Upper lobe of left lung (tissue), 6 donors: ENCODE results near the gene MACROD1. TPM values are rescaled to one million over a fixed set of nuclear protein-coding genes. Genes with fewer than 3 reads are reported as not detected.
"Not testable (repeated sequence)": the region's sequence is repeated elsewhere in the genome, so short reads cannot be mapped to it uniquely, and the experiment has no call there.

Source experiments
- ATAC-seq, 2 donors: fragments of 200-7000 bp; cut with Tn5 transposase; one replicate each; pipeline ENCODE4 v1.9.1; 2022; ENCODE audit warnings: mild to moderate bottlenecking in 2 of 2, moderate library complexity in 2 of 2; ENCODE audit not compliant: low FRiP score in 2 of 2
- DNase-seq, 2 donors: peaks; one replicate each; pipeline ENCODE4 v3.0.0-alpha.2; 2019 to 2020
- H3K27ac ChIP-seq, 4 donors: fragments of 200-600 bp; sonication (generic); one replicate each; pipeline ENCODE4 v1.5.1; 2016 to 2019
- H3K27me3 ChIP-seq, 4 donors: fragments of 200-600 bp; sonication (generic); one replicate each; pipeline ENCODE4 v1.5.1; 2017 to 2019
- H3K36me3 ChIP-seq, 4 donors: fragments of 200-600 bp; sonication (generic); one replicate each; pipeline ENCODE4 v1.5.1; 2016 to 2019
- H3K4me1 ChIP-seq, 4 donors: fragments of 200-600 bp; sonication (generic); one replicate each; pipeline ENCODE4 v1.5.1; 2018 to 2019
- H3K4me3 ChIP-seq, 4 donors: fragments of 200-600 bp; sonication (generic); one replicate each; pipeline ENCODE4 v1.5.1; 2017 to 2019; ENCODE audit warnings: mild to moderate bottlenecking in 2 of 4, moderate library complexity in 1 of 4
- H3K9me3 ChIP-seq, 4 donors: fragments of 200-600 bp; sonication (generic); one replicate each; pipeline ENCODE4 v1.5.1; 2018 to 2019
- EP300 ChIP-seq, 4 donors: sonication (generic); formaldehyde crosslinking; IDR thresholded peaks; one replicate each; pipeline ENCODE4 v1.5.1; 2017; ENCODE audit warnings: antibody characterized with exemption in 4 of 4, control low read depth in 2 of 4
- POLR2A ChIP-seq, 4 donors: fragments of 450-650 bp; IDR thresholded peaks; one replicate each; pipeline ENCODE4 v1.5.1; 2016 to 2017; ENCODE audit warnings: antibody characterized with exemption in 4 of 4, mild to moderate bottlenecking in 2 of 4
- POLR2AphosphoS5 ChIP-seq, 2 donors: sonication (generic); formaldehyde crosslinking; IDR thresholded peaks; one replicate each; pipeline ENCODE4 v1.5.1; 2017; ENCODE audit warnings: antibody characterized with exemption in 2 of 2
- WGBS, 2 donors: methylation state at CpG; one replicate each; pipeline ENCODE4 v1.1.5; 2017 to 2018; 5-methylcytosine and 5-hydroxymethylcytosine counted together
- total RNA-seq, 6 donors: library from RNA; depleted of rRNA in 4 of 6; stranded (reverse); fragments of >200 nt in 4 of 6; gene quantifications; one replicate each; pipeline versions ENCODE4 v1.1.0 to v1.2.1, GENCODE V29; 2016 to 2021
- TF ChIP-seq, protein P1 (sequence below), 6 experiments: fragments of 450-650 bp in 4 of 6; fragments of 200-600 bp in 2 of 6; sonication (generic) in 2 of 6; IDR thresholded peaks; one replicate each; pipeline ENCODE4 v1.5.1; 2016 to 2019; ENCODE audit warnings: antibody characterized with exemption in 6 of 6
- donor health status: DM: no; HTN: no; CAD: no; lungs with moderate emphysema.
- donor health status: DM: no; HTN: yes; CAD: no; lungs with severe emphysema.

Gene MACROD1
- total RNA-seq, 6 donors from 2014 or later, result 16.7 to 59.7 (median 33.5) TPM

DNA sequence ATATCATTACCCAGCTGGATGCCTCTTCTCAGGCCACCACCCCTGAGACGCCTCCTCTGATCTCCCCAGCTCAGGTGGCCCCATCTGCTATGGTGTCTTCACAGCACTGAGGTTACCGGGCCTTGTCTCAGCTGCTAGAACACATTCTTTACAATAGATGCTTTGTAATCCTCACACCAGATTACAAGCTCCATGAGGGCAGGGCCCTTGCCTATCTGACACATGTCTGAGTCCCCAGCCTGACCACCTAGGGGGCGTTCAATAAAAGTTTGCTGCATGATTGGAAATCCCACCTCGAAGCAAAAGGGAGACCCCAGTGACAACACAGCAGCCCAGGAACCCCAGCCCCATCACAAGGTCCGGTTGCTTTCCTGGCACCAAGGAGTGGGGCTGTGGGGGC lies 2.0 kb downstream of the MACROD1 start:
- WGBS, 2 donors, result 93 to 95% methylated on average over 2 to 5 of the region's 5 CpGs
- Histone ChIP-seq H3K36me3 (no peaks in the 10 kb centered on the region), H3K27ac (peak overlapping the region in 1 of 4 donors; percentile 42), H3K4me3 (no peak overlapping the region), H3K9me3 (no peaks in the 10 kb centered on the region), H3K4me1 (peaks cover 14 to 26% (median 19%) of the 10 kb centered on the region in 4 donors), H3K27me3 (no peaks in the 10 kb centered on the region)
- DNase-seq (no peak), ATAC-seq (no peak)
- TF ChIP-seq EP300 (IDR thresholded peaks at IDR 0.05) (no peak), POLR2AphosphoS5 (IDR thresholded peaks at IDR 0.05) (no peak), POLR2A (IDR thresholded peaks at IDR 0.05) (no peak)
- TF ChIP-seq, protein P1, sequence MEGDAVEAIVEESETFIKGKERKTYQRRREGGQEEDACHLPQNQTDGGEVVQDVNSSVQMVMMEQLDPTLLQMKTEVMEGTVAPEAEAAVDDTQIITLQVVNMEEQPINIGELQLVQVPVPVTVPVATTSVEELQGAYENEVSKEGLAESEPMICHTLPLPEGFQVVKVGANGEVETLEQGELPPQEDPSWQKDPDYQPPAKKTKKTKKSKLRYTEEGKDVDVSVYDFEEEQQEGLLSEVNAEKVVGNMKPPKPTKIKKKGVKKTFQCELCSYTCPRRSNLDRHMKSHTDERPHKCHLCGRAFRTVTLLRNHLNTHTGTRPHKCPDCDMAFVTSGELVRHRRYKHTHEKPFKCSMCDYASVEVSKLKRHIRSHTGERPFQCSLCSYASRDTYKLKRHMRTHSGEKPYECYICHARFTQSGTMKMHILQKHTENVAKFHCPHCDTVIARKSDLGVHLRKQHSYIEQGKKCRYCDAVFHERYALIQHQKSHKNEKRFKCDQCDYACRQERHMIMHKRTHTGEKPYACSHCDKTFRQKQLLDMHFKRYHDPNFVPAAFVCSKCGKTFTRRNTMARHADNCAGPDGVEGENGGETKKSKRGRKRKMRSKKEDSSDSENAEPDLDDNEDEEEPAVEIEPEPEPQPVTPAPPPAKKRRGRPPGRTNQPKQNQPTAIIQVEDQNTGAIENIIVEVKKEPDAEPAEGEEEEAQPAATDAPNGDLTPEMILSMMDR (IDR thresholded peaks at IDR 0.05), result no peak

GRCh38 chr11:64162769-64163168 lies 3.1 kb downstream of the MACROD1 start:
- peaks cover 14 to 26% (median 19%) of the 10 kb centered on the region in 4 donors for H3K4me1 ChIP-seq
- H3K9me3 ChIP-seq, ATAC-seq, H3K4me3 ChIP-seq, H3K27ac ChIP-seq, DNase-seq, H3K36me3 ChIP-seq, H3K27me3 ChIP-seq: not testable (repeated sequence)
- 88 to 93% methylated on average over 16 of the region's 16 CpGs for WGBS, 2 donors

GRCh38 chr11:64161037-64161436 lies 4.9 kb downstream of the MACROD1 start:
- Histone ChIP-seq H3K36me3 (no peaks in the 10 kb centered on the region), H3K27me3 (no peaks in the 10 kb centered on the region), H3K27ac (no peak overlapping the region), H3K4me1 (peaks cover 8 to 15% (median 11%) of the 10 kb centered on the region in 4 donors), H3K4me3 (no peak overlapping the region), H3K9me3 (no peaks in the 10 kb centered on the region)
- TF ChIP-seq EP300 (IDR thresholded peaks at IDR 0.05), result no peak
- no peak for TF ChIP-seq POLR2A (IDR thresholded peaks at IDR 0.05)
- TF ChIP-seq, protein P1 (IDR thresholded peaks at IDR 0.05), result no peak
- TF ChIP-seq POLR2AphosphoS5 (IDR thresholded peaks at IDR 0.05), result no peak
- ATAC-seq (no peak), DNase-seq (no peak)
- 92 to 97% methylated on average over 10 of the region's 10 CpGs for WGBS, 2 donors

DNA sequence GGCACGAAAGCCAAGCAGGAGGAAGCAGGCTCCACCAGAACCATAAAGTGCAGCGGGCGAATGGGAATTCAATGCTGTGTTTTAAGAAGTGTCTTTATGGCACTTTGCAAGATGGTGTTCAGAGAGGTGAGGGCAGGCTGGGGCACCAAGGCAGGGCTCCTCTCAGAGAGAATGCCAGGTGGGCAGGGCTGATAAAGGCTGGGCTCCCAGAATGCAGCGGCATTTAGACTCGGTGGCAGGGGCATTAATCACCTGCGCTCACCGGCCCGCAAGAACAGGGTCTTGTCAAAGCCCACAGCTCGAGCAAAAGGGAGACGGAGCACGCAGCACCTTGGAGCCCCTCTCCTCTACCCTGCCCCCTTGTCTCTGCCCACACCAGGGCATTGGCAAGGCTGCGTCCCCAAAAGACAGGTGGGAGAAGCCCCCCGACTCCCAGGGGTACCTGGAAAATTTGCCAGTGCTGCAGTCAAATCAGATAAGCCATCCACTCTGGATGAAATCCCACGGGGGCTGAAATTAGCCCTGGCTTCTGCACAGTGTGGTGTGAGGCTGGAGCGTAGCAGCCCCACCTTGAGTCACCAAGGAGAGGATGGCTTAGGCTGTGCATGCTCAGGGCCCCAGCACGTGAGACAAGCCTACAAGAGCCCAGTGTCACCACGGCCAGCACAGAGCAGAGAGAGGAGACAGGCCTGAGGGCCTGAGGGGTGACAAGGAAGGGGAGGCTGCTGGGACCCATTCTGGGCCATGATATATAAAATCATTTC lies 8.1 kb downstream of the MACROD1 start:
- ATAC-seq, result no peak
- Histone ChIP-seq H3K4me1 (peaks cover 2 to 6% (median 4%) of the 10 kb centered on the region in 4 donors), H3K4me3 (no peak overlapping the region), H3K36me3 (no peaks in the 10 kb centered on the region), H3K27me3 (no peaks in the 10 kb centered on the region), H3K27ac (no peak overlapping the region), H3K9me3 (no peaks in the 10 kb centered on the region)
- 92% methylated on average over 13 to 17 of the region's 17 CpGs for WGBS, 2 donors
- TF ChIP-seq, protein P1 (IDR thresholded peaks at IDR 0.05), result no peak
- no peak for TF ChIP-seq EP300 (IDR thresholded peaks at IDR 0.05)
- TF ChIP-seq POLR2A (IDR thresholded peaks at IDR 0.05), result no peak
- TF ChIP-seq POLR2AphosphoS5 (IDR thresholded peaks at IDR 0.05), result no peak
- no peak for DNase-seq

GRCh38 chr11:64156235-64157011 lies 9.5 kb downstream of the MACROD1 start:
- WGBS, 2 donors, result 89 to 92% methylated on average over 5 to 13 of the region's 14 CpGs
- peaks cover 3 to 7% (median 5%) of the 10 kb centered on the region in 4 donors for H3K4me1 ChIP-seq
- DNase-seq (no peak), ATAC-seq (no peak)
- no peaks in the 10 kb centered on the region for H3K36me3 ChIP-seq
- H3K27me3 ChIP-seq, result no peaks in the 10 kb centered on the region
- no peaks in the 10 kb centered on the region for H3K9me3 ChIP-seq
- H3K27ac ChIP-seq, result no peak overlapping the region
- no peak for TF ChIP-seq POLR2A (IDR thresholded peaks at IDR 0.05)
- no peak for TF ChIP-seq EP300 (IDR thresholded peaks at IDR 0.05)
- no peak overlapping the region for H3K4me3 ChIP-seq
